HG03135 (cell line): ENCODE results near the gene DCAF8.
"Not testable (repeated sequence)": the region's sequence is repeated elsewhere in the genome, so short reads cannot be mapped to it uniquely, and the experiment has no call there.

ENCODE experiments used
- ATAC-seq: cut with Tn5 transposase; IDR thresholded peaks from one replicate; pipeline ENCODE4 v1.9.1; 2021; ENCODE audit warnings: mild to moderate bottlenecking, moderate library complexity; ENCODE audit not compliant: unreplicated experiment

The DCAF8 gene

DNA sequence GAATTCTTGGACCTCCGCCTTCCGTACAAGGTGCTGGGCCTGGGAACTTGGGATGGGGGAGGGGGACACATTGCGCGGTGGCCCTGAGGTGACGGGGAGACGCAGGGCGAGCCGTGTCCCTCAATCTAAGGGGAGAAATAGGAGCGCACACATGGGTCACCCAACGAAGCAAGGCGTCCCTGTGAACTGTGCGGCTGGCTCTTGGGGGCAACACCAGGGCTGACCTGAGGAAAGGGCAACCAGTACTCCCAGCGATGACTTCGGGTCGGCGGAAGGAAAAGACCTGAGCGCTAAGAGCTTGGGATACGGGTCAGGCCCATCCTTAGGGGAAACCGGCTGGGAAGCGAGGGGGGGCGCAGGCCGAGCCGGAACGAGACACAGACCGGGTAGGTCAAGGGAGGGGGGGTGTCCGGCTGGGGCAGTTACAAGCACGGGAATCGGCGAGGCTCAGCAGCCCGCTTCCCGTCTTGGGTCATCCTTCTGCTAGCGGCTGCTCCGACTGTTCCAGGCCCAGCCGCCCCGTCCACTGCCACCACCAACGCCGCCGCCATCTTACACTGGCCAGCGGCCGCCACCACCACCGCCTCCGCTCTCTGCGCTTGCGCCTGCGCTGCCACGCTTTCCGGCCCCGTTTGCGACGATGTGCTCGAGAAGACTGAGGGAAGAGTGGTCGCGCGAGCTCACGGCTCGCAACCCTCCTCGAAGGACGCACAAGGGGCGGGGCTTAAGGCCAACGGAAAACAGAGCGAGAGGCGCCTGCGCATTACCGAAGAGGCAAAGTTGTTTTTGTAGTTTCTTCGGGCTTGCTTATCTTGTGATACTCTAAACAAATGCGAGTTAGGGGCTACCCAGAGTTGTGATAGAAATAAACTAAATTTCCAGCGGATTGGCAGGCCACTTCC is at the start of gene DCAF8:
TSS of gene DCAF8 (minus strand) at position 657 of the 902 bp plus-strand sequence. CDS start 18,541 bp downstream, outside the sequence.
- peak; percentile 88 for ATAC-seq

- no peak for ATAC-seq
These were observed 47.2 kb upstream of the DCAF8 start for GRCh38 chr1:160309571-160309970.

- ATAC-seq: no peak
These were observed 46.8 kb upstream of the DCAF8 start for GRCh38 chr1:160309185-160309557.

- ATAC-seq: no peak
These were observed 46.3 kb upstream of the DCAF8 start for GRCh38 chr1:160308451-160309184.

DNA sequence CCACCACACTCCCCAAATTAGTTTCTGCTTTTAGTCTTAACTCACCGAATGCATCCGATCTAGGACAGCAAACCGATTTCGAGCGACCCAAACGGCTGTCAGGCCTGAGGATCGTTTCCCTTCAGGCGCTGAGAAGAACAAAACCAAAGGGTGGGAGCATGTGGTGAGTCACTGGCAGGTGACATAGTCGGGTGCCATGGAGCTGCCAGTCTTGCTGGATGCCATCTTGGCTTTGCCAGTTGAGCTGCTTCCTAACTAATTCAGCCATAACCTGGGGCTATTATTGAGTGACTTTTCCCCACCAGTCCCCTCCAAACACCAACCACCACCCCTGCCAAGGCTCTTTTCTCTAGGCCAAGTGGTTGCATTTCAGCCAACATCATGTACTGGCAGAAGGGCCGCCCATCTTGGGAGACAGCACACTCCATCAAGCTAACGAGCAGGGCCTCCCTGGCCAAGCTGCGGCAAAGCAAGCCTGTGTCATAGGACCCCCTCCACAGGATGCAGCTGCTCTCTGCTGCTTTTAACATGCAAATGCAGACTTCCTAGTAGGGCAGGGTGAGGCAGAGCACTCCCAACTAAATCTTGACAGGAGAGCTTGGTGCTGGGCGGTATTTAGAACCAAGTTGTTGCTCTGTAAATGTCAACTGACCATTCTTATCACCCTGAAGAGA is 44.9 kb upstream of the DCAF8 start:
- no peak for ATAC-seq

GRCh38 chr1:160300173-160300572 is 37.8 kb upstream of the DCAF8 start:
- ATAC-seq: no peak

DNA sequence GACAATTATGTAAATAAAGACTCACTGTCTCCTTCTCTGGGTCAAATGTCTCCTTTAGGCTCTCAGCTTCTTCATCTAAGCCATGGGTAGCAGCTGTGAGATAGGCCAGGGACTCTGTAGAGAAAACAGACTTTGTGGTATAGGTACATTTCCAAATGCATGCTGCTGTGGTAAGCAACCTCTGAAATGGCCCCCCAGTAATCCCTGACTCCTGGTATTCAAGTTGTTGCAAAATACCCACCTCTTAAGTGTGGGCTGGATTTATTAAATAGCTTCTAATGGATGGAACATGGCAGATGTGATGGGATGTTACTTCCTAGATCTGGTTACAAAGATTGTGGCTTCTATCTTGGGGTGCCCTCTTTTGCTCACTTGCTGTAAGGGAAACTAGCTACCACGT is 33.7 kb upstream of the DCAF8 start:
- no peak for ATAC-seq

DNA sequence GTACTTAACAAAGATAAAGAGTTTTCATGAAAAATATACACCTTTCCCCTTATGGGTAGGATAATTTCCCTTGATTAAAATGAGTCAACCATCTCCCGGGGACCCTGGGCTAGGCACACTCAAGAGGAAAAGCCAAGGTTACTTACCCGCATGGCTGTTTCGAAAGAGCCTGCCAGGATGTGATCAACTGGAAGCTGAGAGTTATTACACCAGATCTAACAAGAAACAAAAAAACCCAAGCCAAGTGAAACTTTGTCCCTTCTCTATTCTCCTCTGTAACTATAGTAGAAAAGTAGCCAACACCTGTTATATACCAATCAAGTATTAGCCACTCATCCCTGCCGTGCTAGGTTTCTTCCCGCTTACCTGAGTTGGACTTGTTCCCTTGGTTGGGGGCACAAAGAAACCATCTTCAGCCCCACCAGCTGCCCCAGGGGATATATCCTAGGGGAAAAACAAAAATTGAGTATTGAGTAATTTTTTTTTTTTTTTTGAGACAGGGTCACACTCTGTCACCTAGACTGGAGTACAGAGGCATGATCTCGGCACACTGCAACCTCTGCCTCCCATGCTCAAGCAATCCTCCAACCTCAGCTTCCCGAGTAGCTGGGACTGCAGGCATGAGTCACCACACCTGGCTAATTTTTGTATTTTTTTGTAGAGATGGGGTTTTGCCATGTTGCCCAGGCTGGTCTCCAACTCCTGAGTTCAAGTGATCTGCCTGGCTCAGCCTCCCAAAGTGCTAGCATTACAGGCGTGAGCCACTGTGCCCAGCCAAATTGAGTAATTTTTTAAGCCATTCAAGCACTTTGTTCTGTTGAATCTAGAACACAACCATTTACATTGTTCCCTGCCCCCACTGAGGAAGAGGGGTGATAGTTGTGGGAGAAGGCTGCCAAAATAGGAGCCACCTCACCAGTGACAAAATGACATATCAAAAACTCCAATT is 30.9 kb upstream of the DCAF8 start:
- ATAC-seq: no peak

DNA sequence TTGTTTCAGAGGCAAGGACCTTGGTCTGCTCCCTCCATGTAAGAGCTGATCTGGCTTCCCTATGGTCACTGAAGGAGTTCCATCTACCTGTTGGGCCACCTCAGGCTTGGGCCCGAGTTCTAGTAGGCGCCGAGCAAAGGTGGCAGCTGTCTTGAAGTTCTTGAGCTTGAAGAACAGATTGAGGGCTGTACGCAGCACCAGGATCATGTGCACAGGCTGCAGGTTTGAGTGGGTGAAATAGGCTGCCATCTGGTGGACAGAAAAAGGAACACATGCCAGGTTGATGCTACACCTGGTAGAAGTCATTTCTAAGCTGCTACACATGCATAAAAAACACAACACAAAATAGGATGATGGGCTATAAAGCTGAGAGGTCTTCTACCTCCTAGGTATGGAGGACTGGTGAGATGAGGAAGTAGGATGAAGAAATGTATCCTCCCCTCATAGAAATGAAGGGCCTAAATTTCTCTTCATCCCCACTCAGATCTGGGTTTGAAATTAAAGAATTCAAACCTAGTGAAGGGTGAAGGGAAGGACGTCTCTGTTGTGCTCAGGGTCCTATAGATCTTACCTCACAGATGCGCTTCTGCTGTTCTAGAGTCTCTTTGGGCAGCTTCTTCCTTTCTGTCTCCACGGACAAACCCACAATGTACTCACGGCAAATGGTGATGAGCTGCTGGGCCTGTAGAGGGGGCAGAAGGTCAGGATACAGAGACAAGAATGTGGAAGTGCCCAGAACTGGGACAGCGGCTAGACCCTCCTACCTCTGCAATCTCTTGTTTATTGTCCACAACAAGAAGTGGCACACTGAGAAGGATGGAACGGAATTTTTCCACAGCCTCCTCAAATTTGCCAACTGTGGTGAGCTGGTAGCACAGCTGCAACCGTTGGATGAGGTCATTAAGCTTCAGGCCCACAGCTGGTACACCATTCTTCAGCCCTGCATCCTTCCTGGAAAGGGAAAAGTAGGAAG is 29.2 kb upstream of the DCAF8 start:
- peak; percentile 66 for ATAC-seq

GRCh38 chr1:160287769-160288168 is 25.4 kb upstream of the DCAF8 start:
- not testable (repeated sequence) for ATAC-seq

GRCh38 chr1:160285506-160285905 is 23.2 kb upstream of the DCAF8 start:
- no peak for ATAC-seq

- peak; percentile 96 for ATAC-seq
These were observed 22.5 kb upstream of the DCAF8 start, which contains the start of gene PEX19 for GRCh38 chr1:160284782-160285344. Gene PEX19 (minus strand): TSS chr1:160285133. CDS start chr1:160285124, 9 bp downstream.

DNA sequence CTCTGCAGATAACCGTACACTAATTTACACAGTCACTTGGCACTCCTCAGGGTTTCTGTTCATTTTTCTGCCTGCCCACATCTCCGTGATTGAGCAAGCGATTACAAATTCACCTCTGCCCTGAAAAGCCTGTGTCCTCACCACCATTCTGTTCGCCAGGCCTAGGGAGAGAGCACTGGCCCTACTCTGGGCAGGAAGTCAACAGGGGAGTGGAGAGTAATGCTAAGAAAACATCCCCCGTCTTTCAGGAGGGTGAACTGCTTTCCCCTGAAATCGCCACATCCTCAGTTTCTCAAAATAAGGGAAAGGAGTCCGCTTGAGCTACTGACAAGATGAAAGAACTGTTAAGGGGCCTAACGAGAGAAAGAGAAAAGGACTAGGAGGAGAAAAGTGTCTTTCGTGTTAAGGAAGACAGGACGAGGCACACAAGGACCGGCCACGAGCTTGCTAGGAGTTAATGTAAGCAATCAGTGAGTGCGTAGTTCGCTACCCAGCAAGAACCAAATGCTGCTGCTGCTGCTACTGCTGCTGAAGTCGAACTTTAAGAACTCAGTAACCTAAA is 22.0 kb upstream of the DCAF8 start:
- ATAC-seq: peak; percentile 21

DNA sequence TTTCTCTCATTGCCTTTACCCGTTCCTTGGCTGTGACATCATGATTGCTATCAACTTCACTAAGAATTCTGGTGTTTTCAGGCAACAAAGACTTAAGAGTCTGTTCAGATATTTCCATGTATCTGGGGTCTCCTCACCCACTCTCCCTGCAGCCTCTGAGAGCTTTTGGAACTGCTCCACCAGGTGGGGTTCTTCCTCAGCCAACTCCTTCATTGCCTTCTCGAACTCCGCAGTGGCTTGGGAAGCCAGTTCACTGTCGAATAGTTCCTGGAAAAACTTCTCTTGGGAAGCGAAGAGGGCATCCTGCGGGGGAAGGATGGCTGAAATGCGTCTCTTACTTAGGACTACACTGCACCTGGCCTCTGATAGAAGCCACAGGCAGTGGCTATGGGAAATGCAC is 20.5 kb upstream of the DCAF8 start:
- no peak for ATAC-seq

- no peak for ATAC-seq
These were observed 15.6 kb upstream of the DCAF8 start for GRCh38 chr1:160277987-160278386.

- ATAC-seq: no peak
These were observed 15.0 kb upstream of the DCAF8 start for GRCh38 chr1:160277330-160277729.

GRCh38 chr1:160271025-160271424 is 8.7 kb upstream of the DCAF8 start:
- ATAC-seq: no peak

- ATAC-seq: no peak
These were observed 5.1 kb upstream of the DCAF8 start for GRCh38 chr1:160267284-160267991.
